ENCODE results near the gene DAB2IP. TPM values are rescaled to one million over a fixed set of nuclear protein-coding genes. Genes with fewer than 3 reads are reported as not detected.

The DAB2IP gene
- total RNA-seq, 2 donors from 2014 or later, result 51.6 to 83.2 TPM

- no peaks in the 10 kb centered on the region for H3K9me3 ChIP-seq
- DNase-seq (ENCODE audit: low spot score), result no peak
- peak overlapping the region in 1 of 2 donors; percentile 22 for H3K4me3 ChIP-seq
- H3K4me1 ChIP-seq (replicated peaks), result peaks cover 42% of the 10 kb centered on the region
- intact Hi-C loops (cut with DNase I), result no loop called here
- H3K27ac ChIP-seq, result peak overlapping the region; percentile 75
- H3K36me3 ChIP-seq, result no peaks in the 10 kb centered on the region
- 56% methylated on average over 13 of the region's 13 CpGs for WGBS
- TF ChIP-seq CTCF (IDR thresholded peaks at IDR 0.05), result no peak
- no peak for TF ChIP-seq POLR2AphosphoS5 (IDR thresholded peaks at IDR 0.05)
- TF ChIP-seq POLR2A (IDR thresholded peaks at IDR 0.05), result no peak
- H3K27me3 ChIP-seq (replicated peaks; ENCODE audit: insufficient read depth), result no peaks in the 10 kb centered on the region
Measured at GRCh38 chr9:121736934-121737462, 85.6 kb downstream of the DAB2IP start.

- intact Hi-C loops (cut with DNase I), result no loop called here
- no peak for TF ChIP-seq POLR2A (IDR thresholded peaks at IDR 0.05)
- no peak for TF ChIP-seq CTCF (IDR thresholded peaks at IDR 0.05)
- TF ChIP-seq POLR2AphosphoS5 (IDR thresholded peaks at IDR 0.05), result no peak
- H3K4me3 ChIP-seq, result no peak overlapping the region
- WGBS, result 80% methylated on average over 9 of the region's 9 CpGs
- H3K4me1 ChIP-seq (replicated peaks), result peaks cover 42% of the 10 kb centered on the region
- no peak for DNase-seq (ENCODE audit: low spot score)
- no peaks in the 10 kb centered on the region for H3K9me3 ChIP-seq
- no peaks in the 10 kb centered on the region for H3K27me3 ChIP-seq (replicated peaks; ENCODE audit: insufficient read depth)
- peak overlapping the region; percentile 75 for H3K27ac ChIP-seq
- H3K36me3 ChIP-seq, result no peaks in the 10 kb centered on the region
Measured at GRCh38 chr9:121737481-121737931, 86.1 kb downstream of the DAB2IP start.

- no peak for TF ChIP-seq CTCF (IDR thresholded peaks at IDR 0.05)
- TF ChIP-seq POLR2AphosphoS5 (IDR thresholded peaks at IDR 0.05), result no peak
- Histone ChIP-seq H3K27me3 (replicated peaks; ENCODE audit: insufficient read depth) (no peaks in the 10 kb centered on the region), H3K36me3 (no peaks in the 10 kb centered on the region), H3K9me3 (no peaks in the 10 kb centered on the region), H3K4me1 (replicated peaks) (peaks cover 42% of the 10 kb centered on the region), H3K4me3 (no peak overlapping the region), H3K27ac (peak overlapping the region; percentile 75)
- 41% methylated on average over 2 of the region's 2 CpGs for WGBS
- intact Hi-C loops (cut with DNase I), result no loop called here
- DNase-seq (ENCODE audit: low spot score), result no peak
Measured at GRCh38 chr9:121738411-121738810, 87.0 kb downstream of the DAB2IP start.

- no peak for TF ChIP-seq CTCF (IDR thresholded peaks at IDR 0.05)
- peak; percentile 69 for TF ChIP-seq POLR2AphosphoS5 (IDR thresholded peaks at IDR 0.05)
- Histone ChIP-seq H3K4me1 (replicated peaks) (peaks cover 44% of the 10 kb centered on the region), H3K36me3 (no peaks in the 10 kb centered on the region), H3K4me3 (no peak overlapping the region), H3K9me3 (no peaks in the 10 kb centered on the region), H3K27me3 (replicated peaks; ENCODE audit: insufficient read depth) (no peaks in the 10 kb centered on the region), H3K27ac (peak overlapping the region; percentile 75)
- intact Hi-C loops (cut with DNase I), result no loop called here
- WGBS, result 19% methylated on average over 1 of the region's 1 CpG
- DNase-seq (ENCODE audit: low spot score), result peak; percentile 61
Measured at GRCh38 chr9:121738968-121739367, 87.5 kb downstream of the DAB2IP start.

- H3K9me3 ChIP-seq, result no peaks in the 10 kb centered on the region
- WGBS, result 72% methylated on average over 7 of the region's 7 CpGs
- H3K27ac ChIP-seq, result peak overlapping the region; percentile 35 to 75
- intact Hi-C loops (cut with DNase I), result loop anchor here (5.0 kb wide), 1 partner anchor 252 kb away; no protein-coding TSS in a partner anchor
- H3K27me3 ChIP-seq (replicated peaks; ENCODE audit: insufficient read depth), result no peaks in the 10 kb centered on the region
- DNase-seq (ENCODE audit: low spot score), result no peak
- H3K4me3 ChIP-seq, result no peak overlapping the region
- no peak for TF ChIP-seq POLR2A (IDR thresholded peaks at IDR 0.05)
- no peak for TF ChIP-seq POLR2AphosphoS5 (IDR thresholded peaks at IDR 0.05)
- no peaks in the 10 kb centered on the region for H3K36me3 ChIP-seq
- H3K4me1 ChIP-seq (replicated peaks), result peaks cover 46% of the 10 kb centered on the region
Measured at GRCh38 chr9:121739971-121740370, 88.5 kb downstream of the DAB2IP start.

Measured in prostate gland (tissue), 2 donors.